Esophagus muscularis mucosa (tissue), 4 donors: Measurements from ENCODE around the gene FAM193A. TPM values are rescaled to one million over a fixed set of nuclear protein-coding genes. Genes with fewer than 3 reads are reported as not detected.

Experiments
- DNase-seq: peaks from one replicate; pipeline ENCODE4 v3.0.0-alpha.2; 2017; ENCODE audit errors: extremely low spot score
- H3K27ac ChIP-seq, 4 donors: fragments of 200-600 bp; sonication (generic); replicated peaks in 1 of 4; 1 replicate in 3 of 4; 2 replicates in 1 of 4; pipeline ENCODE4 v1.5.1; 2016 to 2019; ENCODE audit warnings: mild to moderate bottlenecking in 1 of 4
- H3K27me3 ChIP-seq, 4 donors: fragments of 200-600 bp; sonication (generic); one replicate each; pipeline versions ENCODE4 v1.5.1 to v1.6.0; 2016 to 2019
- H3K36me3 ChIP-seq, 4 donors: fragments of 200-600 bp; sonication (generic); one replicate each; pipeline ENCODE4 v1.5.1; 2016 to 2019
- H3K4me1 ChIP-seq, 4 donors: fragments of 200-600 bp; sonication (generic); one replicate each; pipeline ENCODE4 v1.5.1; 2016 to 2019
- H3K4me3 ChIP-seq, 4 donors: fragments of 200-600 bp; sonication (generic); 1 replicate in 2 of 4; 2 replicates in 2 of 4; pipeline ENCODE4 v1.5.1; 2016 to 2019; ENCODE audit warnings: mild to moderate bottlenecking in 4 of 4, moderate library complexity in 1 of 4
- H3K9me3 ChIP-seq, 4 donors: fragments of 200-600 bp; sonication (generic); 1 replicate in 3 of 4; 2 replicates in 1 of 4; pipeline ENCODE4 v1.5.1; 2016 to 2019
- CTCF ChIP-seq, 3 experiments: fragments of 200-600 bp in 2 of 3; fragments of 450-650 bp in 1 of 3; sonication (generic) in 2 of 3; IDR thresholded peaks; one replicate each; pipeline ENCODE4 v1.5.1; 2017 to 2019; ENCODE audit warnings: antibody characterized with exemption in 3 of 3, mild to moderate bottlenecking in 2 of 3, moderate library complexity in 1 of 3
- EP300 ChIP-seq: sonication (generic); formaldehyde crosslinking; IDR thresholded peaks from one replicate; pipeline ENCODE4 v1.6.1; 2017; ENCODE audit warnings: antibody characterized with exemption
- POLR2A ChIP-seq: fragments of 450-650 bp; IDR thresholded peaks from one replicate; pipeline ENCODE4 v1.6.1; 2017; ENCODE audit warnings: antibody characterized with exemption, moderate library complexity, mild to moderate bottlenecking, low read depth
- POLR2AphosphoS5 ChIP-seq, 2 donors: sonication (generic); formaldehyde crosslinking; IDR thresholded peaks; one replicate each; pipeline ENCODE4 v1.6.1; 2017; ENCODE audit warnings: antibody characterized with exemption in 2 of 2
- WGBS: methylation state at CpG from one replicate; pipeline ENCODE4 v1.1.5; 2018; 5-methylcytosine and 5-hydroxymethylcytosine counted together
- intact Hi-C: fragments of 100-400 bp; cut with DNase I; formaldehyde crosslinking; loops from one replicate; pipeline ENCODE4 v1.15.1; 2023
- total RNA-seq, 4 donors: library from RNA; depleted of rRNA; stranded (reverse); fragments of >200 nt; gene quantifications; one replicate each; pipeline versions ENCODE4 v1.1.0 to v1.2.1, GENCODE V29; 2016

FAM193A gene
- total RNA-seq, 4 donors from 2014 or later = 20.0 to 30.6 (median 24.6) TPM

GRCh38 chr4:2695346-2696060, 159.1 kb downstream of the FAM193A start:
- H3K27me3 ChIP-seq = no peaks in the 10 kb centered on the region
- TF ChIP-seq EP300 = no peak
- no peak for TF ChIP-seq CTCF (IDR thresholded peaks at IDR 0.05)
- TF ChIP-seq POLR2AphosphoS5 (IDR thresholded peaks at IDR 0.05) = no peak
- no peak for TF ChIP-seq POLR2A
- no peak overlapping the region for H3K27ac ChIP-seq
- H3K9me3 ChIP-seq = no peaks in the 10 kb centered on the region
- H3K4me1 ChIP-seq = peaks cover 0 to 6% (median 0%) of the 10 kb centered on the region in 4 donors
- H3K4me3 ChIP-seq = no peak overlapping the region
- intact Hi-C loops = no loop called here
- 89% methylated on average over 5 of the region's 5 CpGs for WGBS
- DNase-seq = no peak
- H3K36me3 ChIP-seq = peaks cover 57 to 100% (median 96%) of the 10 kb centered on the region in 4 donors

- Histone ChIP-seq H3K27ac (no peak overlapping the region), H3K9me3 (no peaks in the 10 kb centered on the region), H3K4me1 (peaks cover 0 to 6% (median 0%) of the 10 kb centered on the region in 4 donors), H3K4me3 (no peak overlapping the region), H3K27me3 (no peaks in the 10 kb centered on the region), H3K36me3 (peaks cover 53 to 100% (median 96%) of the 10 kb centered on the region in 4 donors)
- intact Hi-C loops = no loop called here
- TF ChIP-seq EP300 (no peak), POLR2AphosphoS5 (IDR thresholded peaks at IDR 0.05) (no peak), POLR2A (no peak), CTCF (IDR thresholded peaks at IDR 0.05) (no peak)
- 93% methylated on average over 14 of the region's 14 CpGs for WGBS
- DNase-seq = no peak
These were observed 160.0 kb downstream of the FAM193A start for GRCh38 chr4:2696423-2696822.

GRCh38 chr4:2697995-2698414, 161.6 kb downstream of the FAM193A start:
- intact Hi-C loops = no loop called here
- H3K4me3 ChIP-seq = no peak overlapping the region
- peaks cover 67 to 100% (median 98%) of the 10 kb centered on the region in 4 donors for H3K36me3 ChIP-seq
- no peaks in the 10 kb centered on the region for H3K9me3 ChIP-seq
- H3K27ac ChIP-seq = no peak overlapping the region
- H3K4me1 ChIP-seq = peaks cover 0 to 6% (median 0%) of the 10 kb centered on the region in 4 donors
- DNase-seq = no peak
- 88% methylated on average over 5 of the region's 8 CpGs for WGBS
- no peak for TF ChIP-seq POLR2AphosphoS5 (IDR thresholded peaks at IDR 0.05)
- TF ChIP-seq CTCF (IDR thresholded peaks at IDR 0.05) = no peak
- no peak for TF ChIP-seq EP300
- TF ChIP-seq POLR2A = no peak
- H3K27me3 ChIP-seq = no peaks in the 10 kb centered on the region

GRCh38 chr4:2698504-2698903, 162.1 kb downstream of the FAM193A start:
- Histone ChIP-seq H3K4me1 (peaks cover 0 to 6% (median 0%) of the 10 kb centered on the region in 4 donors), H3K27ac (no peak overlapping the region), H3K36me3 (peaks cover 70 to 100% (median 98%) of the 10 kb centered on the region in 4 donors), H3K27me3 (no peaks in the 10 kb centered on the region), H3K4me3 (no peak overlapping the region), H3K9me3 (no peaks in the 10 kb centered on the region)
- TF ChIP-seq POLR2A (no peak), EP300 (no peak), POLR2AphosphoS5 (IDR thresholded peaks at IDR 0.05) (no peak), CTCF (IDR thresholded peaks at IDR 0.05) (no peak)
- no peak for DNase-seq
- intact Hi-C loops = no loop called here
- 79% methylated on average over 1 of the region's 1 CpG for WGBS
